GM21360 (cell line): ENCODE measurements around the gene INHBB.

Experiments used
- ATAC-seq: cut with Tn5 transposase; IDR thresholded peaks from one replicate; pipeline ENCODE4 v1.9.1; 2021; ENCODE audit warnings: mild to moderate bottlenecking, moderate library complexity; ENCODE audit not compliant: unreplicated experiment

The INHBB gene

GRCh38 chr2:120354467-120354866 is 8.5 kb downstream of the INHBB start:
- no peak for ATAC-seq

GRCh38 chr2:120354935-120355779 is 9.2 kb downstream of the INHBB start:
- no peak for ATAC-seq

- no peak for ATAC-seq
These were observed 9.9 kb downstream of the INHBB start for GRCh38 chr2:120355780-120356266.

- no peak for ATAC-seq
These were observed 11.8 kb downstream of the INHBB start for GRCh38 chr2:120357768-120358167.

GRCh38 chr2:120358734-120359465 is 13.0 kb downstream of the INHBB start:
- no peak for ATAC-seq

- no peak for ATAC-seq
These were observed 14.4 kb downstream of the INHBB start for GRCh38 chr2:120360307-120360855.

GRCh38 chr2:120362926-120363325 is 17.0 kb downstream of the INHBB start:
- no peak for ATAC-seq

- no peak for ATAC-seq
These were observed 19.4 kb downstream of the INHBB start for GRCh38 chr2:120365236-120365793.

- ATAC-seq: no peak
These were observed 20.8 kb downstream of the INHBB start for GRCh38 chr2:120366698-120367097.

- no peak for ATAC-seq
These were observed 21.3 kb downstream of the INHBB start for GRCh38 chr2:120367221-120367620.

GRCh38 chr2:120367649-120368048 is 21.7 kb downstream of the INHBB start:
- ATAC-seq: no peak

- ATAC-seq: no peak
These were observed 22.1 kb downstream of the INHBB start for GRCh38 chr2:120368086-120368485.

- no peak for ATAC-seq
These were observed 23.3 kb downstream of the INHBB start for GRCh38 chr2:120369250-120369649.

GRCh38 chr2:120371969-120372625 is 26.2 kb downstream of the INHBB start:
- ATAC-seq: no peak

- no peak for ATAC-seq
These were observed 26.9 kb downstream of the INHBB start for GRCh38 chr2:120372816-120373215.

- ATAC-seq: no peak
These were observed 27.5 kb downstream of the INHBB start for GRCh38 chr2:120373424-120373823.

- ATAC-seq: no peak
These were observed 28.9 kb downstream of the INHBB start for GRCh38 chr2:120374821-120375220.

- ATAC-seq: no peak
These were observed 29.5 kb downstream of the INHBB start for GRCh38 chr2:120375251-120376020.

- no peak for ATAC-seq
These were observed 30.2 kb downstream of the INHBB start for GRCh38 chr2:120376101-120376500.
